DMS53 treated with DMSO at 0.1 percent for 48 hours (cell line): ENCODE measurements around the gene PSMB4.
"Not testable (repeated sequence)": the region's sequence is repeated elsewhere in the genome, so short reads cannot be mapped to it uniquely, and the experiment has no call there.

Experiments
- DNase-seq: peaks from one replicate; lab custom pipeline; 2025; ENCODE audit not compliant: unreplicated experiment; lab: John Stamatoyannopoulos, UW

PSMB4 gene

GRCh38 chr1:151399324-151400171 lies at the start of gene PSMB4:
TSS of gene PSMB4 (plus strand) at chr1:151399573. CDS start at chr1:151399588, 15 bp downstream.
- DNase-seq, result peak; percentile 86

DNA sequence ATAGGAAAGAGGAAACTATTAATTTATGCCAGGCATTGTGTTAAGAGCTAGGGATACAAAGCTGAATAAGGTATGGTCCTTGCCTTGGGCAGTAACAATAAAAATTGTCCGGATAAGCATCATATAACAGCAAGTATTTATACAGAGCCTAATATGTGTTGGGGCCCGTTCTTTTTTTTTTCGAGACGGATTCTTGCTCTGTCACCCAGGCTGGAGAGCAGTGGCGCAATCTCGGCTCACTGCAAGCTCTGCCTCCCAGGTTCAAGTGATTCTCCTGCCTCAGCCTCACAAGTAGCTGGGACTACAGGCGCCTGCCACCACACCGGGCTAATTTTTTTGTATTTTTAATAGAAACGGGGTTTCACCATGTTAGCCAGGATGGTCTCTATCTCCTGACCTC lies 49.0 kb upstream of the PSMB4 start:
- DNase-seq, result not testable (repeated sequence)

- DNase-seq, result no peak
These were observed 47.2 kb upstream of the PSMB4 start for GRCh38 chr1:151352021-151352718.

- DNase-seq, result no peak
These were observed 42.7 kb upstream of the PSMB4 start for GRCh38 chr1:151356696-151357095.

GRCh38 chr1:151361883-151362282 lies 37.5 kb upstream of the PSMB4 start:
- no peak for DNase-seq

DNA sequence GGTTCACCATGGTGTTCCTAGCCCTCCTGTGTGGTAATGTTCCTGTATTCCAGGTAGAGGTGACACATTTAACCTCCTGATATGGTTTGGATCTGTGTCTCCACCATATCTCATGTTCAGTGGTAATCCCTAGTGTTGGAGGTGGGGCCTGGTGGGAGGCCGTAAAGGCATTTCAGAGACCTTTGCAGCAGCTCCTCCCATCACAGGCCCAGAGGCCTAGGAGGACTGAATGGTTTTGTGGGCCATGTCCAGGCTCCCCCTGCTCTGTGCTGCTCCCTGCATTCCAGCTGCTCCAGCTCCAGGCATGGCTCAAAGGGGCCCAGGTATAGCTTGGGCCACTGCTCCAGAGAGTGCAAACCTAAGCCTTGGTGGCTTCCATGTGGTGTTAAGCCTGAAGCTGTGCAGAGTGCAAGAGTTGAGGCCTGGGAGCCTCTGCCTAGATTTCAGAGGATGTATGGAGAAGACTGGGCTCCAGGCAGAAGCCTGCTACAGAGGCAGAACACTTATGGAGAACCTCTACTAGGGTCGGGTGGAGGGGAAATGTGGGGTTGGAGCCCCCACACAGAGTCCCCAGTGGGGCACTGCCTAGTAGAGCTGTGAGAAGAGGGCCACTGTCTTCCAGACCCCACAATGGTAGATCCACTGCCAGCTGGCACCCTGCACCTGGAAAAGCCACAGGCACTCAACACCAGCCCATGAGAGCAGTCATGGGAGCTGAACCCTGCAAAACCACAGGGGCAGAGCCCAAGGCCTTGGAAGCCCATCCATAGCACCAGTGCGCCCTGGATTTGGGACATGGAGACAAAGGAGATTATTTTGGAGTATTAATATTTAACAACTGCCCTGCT lies 36.8 kb upstream of the PSMB4 start:
- DNase-seq, result no peak

- DNase-seq, result no peak
These were observed 34.4 kb upstream of the PSMB4 start for GRCh38 chr1:151364996-151365395.

DNA sequence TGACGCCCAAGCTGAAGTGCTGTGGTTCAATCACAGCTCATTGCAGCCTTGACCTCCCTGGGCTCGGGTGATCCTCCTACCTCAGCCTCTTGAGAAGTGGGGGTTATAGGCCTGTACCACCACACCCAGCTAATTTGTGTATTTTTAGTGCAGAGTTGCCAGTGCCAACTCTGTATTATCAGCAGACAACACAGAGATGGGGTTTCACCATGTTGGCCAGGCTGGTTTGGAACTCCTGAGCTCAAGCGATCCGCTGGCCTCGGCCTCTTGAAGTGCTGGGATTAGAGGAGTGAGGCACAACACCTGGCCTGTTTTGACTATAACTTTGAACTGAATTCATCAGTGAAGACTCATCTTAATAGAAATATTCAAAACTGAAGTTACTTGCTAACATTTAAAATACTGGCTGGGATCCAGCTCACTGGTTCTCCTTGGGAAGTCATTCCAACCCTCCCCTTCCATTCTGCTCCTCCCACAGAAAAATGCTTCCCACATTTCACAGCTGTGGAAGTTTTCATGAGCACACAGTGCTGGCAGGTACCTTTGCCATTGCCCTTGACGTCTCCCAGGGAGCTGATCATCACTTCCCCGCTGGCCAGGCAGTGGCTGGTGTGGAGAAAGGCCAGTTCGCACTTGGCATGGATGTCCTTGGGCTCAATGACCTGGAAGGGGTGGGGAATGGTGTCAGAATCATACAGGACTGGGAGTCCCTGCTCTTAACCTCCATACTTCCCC lies 31.5 kb upstream of the PSMB4 start:
- DNase-seq, result no peak

- no peak for DNase-seq
These were observed 30.7 kb upstream of the PSMB4 start for GRCh38 chr1:151368393-151369301.

DNA sequence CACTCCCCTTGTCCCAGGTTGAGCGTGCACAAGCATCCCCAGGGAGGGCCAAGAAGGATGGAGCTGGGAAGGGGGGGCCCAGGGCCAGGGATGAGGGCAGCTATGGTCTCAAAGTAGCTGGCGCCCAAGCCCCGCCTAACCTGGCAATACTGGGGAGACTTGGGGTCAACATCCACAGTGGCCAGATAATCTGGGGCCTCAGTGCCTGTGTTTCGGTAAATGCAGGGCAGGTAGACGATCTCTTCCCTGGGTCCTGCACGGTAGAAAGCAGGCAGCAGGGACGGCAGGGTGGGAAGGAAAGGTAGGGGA lies 30.1 kb upstream of the PSMB4 start:
- DNase-seq, result no peak

GRCh38 chr1:151369621-151370048 lies 29.7 kb upstream of the PSMB4 start:
- no peak for DNase-seq

DNA sequence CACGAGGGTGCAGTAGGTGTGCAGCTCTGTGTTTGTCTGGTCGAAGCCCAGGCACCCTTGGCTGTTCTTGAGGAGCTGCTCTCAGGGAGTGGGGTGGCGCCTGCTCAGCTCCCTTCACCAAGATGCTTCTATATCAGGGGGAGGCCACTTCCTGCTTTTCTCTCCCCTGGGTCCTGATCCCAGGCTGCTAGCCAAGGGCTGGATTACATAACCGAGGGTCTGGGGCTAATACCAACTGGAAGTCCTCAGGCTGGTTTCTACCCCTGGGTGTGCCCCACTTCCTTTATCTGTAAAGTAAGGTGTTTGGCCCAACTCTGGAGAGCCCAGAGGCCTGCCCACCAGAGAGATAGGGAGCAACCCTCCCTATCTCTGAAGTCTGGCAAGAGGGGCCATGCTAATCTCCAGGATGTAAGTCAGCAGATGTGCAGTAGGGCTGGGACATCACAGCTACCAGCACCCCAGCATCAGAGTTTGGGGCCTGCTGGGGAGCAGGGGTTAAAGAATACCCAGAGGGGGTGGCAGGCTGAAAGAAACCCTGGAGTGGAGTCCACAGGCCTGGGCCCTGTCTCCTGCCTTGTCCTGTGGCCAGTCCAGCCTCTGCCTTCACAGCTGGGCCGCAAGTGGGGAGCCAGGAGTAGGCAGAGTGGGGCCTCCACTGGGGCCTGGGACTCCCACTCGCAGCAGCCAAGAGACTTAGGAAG lies 29.0 kb upstream of the PSMB4 start:
- DNase-seq, result no peak

DNA sequence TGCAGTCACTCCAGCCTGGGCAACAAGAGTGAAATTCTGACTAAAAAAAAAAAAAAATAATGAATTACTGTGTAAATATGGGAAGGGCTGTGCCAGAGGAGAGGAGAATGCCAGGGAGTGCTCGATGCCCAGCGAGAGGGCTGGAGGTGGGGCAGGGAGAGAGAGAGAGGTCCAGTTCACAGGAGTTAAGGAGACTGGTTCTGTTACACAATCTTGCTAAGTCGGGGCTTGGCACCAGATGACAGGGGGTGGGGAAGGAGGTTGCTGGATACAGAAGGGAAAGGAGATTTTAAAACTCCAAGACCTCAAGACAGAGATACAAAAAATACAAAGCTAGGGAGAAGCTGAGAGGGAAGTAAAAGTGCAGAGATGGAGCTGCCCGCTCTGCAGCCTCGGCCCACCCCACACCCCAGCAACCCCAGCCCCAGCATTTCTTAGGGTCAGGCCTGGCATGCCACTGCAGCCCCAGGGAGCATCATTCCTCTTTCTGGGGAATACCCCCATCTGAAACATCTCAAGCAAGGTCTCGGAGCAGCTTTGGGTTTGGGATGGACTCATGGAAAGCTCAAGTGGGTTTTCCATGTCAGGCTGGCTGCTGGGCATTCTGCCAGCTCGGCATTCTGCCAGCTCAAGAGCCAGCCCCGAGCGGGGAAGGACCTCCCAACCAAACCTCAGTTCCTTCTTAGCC lies 27.9 kb upstream of the PSMB4 start:
- DNase-seq, result peak; percentile 71

DNA sequence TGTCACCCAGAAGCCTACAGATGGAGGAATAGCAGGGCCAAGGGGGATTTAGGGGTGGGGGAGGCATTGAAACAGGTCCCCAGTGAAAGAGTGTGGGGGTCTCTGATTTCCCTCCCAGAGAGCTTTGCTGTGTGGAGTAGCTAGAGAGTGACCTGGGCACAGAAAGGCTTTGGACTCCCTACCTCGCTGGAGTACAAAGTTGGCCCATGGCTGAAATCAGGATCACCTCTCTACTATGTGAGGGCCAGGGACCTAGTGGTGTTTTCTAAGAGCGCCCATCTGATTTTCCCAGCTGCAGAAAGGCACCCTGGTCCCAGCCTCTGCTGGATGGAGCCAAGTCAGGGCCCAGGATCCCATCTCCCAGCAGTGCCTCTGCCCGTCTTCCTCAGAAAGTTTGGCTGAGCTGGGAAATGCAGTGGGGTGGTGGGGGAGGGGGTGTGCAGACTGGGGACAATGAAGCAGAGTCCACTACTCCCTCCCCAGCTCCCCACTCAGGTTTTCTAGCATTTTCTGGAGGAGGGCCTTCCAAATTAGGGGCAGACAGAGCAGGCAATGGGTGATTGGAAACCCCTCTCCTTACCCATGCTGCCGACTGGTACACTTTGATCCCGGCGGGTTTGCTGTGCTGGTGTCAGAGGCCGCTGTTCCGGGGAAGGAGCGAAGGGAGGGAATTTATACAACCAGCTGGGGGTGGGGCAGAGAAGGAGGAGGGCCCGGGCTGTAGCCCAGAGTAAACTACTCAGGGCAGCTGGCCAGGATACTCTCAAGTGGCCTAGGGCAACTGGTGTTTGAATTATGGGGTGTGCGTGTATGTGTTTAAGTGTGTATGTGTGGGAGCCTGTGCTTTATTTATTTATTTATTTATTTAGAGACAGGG lies 27.1 kb upstream of the PSMB4 start, which contains the start of gene SELENBP1:
Gene SELENBP1, minus strand, starts transcription at position 648 of the 877 bp plus-strand sequence. Its CDS starts 64 bp downstream, at position 584.
- peak; percentile 85 for DNase-seq

DNA sequence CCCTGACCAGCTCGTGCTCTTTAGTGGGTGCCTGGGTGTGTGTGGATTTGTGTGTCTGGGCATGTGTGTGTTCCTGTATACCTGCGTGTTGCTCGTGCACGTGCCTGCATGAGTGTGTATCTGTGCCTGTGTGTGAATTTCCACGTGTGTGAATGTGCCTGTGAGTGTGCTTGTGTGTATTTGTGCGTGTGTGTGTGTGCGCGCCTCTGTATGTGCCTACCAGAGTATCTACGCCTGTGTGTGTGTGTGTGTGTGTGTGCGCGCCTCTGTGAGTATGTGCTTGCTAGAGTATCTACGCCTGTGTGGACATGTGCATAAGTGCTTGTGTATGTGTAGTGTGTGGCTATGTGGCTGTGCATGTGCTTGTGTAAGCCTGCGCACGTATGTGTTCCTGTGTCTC lies 26.2 kb upstream of the PSMB4 start:
- DNase-seq, result no peak

DNA sequence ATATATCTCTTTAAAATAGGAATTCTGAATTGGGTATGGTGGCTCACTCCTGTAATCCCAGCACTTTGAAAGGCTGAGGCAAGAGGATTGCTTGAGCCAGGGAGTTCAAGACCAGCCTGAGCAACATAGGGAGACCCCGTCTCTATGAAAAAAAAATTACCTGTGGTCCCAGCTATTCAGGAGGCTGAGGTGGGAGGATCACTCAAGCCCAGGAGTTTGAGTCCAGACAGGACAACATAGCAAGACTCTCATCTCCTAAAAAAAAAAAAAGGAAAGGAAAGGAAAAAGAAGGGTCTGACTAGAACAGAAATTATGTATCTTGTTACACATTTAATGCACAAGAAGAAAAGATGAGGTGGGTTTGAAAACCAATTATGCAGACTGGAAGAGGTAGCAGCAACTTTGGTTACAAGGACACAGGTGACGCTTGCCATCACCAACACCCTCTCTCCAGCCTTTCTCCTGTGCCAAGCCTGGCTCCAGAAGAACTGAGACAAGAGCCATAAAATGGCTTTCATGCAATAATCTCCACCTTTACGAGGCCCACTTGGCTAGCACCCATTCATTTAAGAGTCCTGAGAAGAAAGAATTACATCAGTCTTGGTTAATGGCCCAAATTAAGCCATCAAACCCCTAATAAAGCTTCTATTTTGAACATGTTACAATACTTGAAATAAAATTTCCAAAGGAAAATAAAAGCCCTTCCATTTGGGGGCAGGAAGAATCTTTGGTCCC lies 22.1 kb upstream of the PSMB4 start:
- no peak for DNase-seq

DNA sequence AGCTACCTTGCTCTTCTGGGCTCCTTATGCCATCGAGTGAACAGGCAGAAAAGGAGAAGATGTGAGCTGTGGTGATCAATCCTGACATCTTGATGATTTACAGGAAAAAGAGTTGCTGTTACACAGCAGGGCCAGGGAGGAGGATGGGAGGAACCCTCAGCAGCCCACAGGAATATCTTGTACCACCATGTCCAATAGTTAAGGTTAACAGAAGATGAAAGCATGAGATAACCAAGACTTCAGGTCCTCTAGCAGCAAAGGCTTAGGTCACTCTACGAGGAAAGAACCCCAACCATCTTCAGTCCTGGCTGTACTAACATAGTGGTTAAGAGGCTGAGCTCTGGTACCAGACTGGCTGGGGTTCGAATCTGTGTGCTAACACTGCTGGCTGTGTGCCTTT lies 14.8 kb upstream of the PSMB4 start:
- no peak for DNase-seq
